Heart right ventricle (tissue), 16 donors: ENCODE data around the gene SMARCD1. TPM values are rescaled to one million over a fixed set of nuclear protein-coding genes. Genes with fewer than 3 reads are reported as not detected.
"Not testable (repeated sequence)": the region's sequence is repeated elsewhere in the genome, so short reads cannot be mapped to it uniquely, and the experiment has no call there.

Source experiments
- ATAC-seq, 8 donors: fragments of 200-7000 bp; cut with Tn5 transposase; one replicate each; pipeline ENCODE4 v1.9.1; 2020; ENCODE audit warnings: mild to moderate bottlenecking in 8 of 8, moderate library complexity in 8 of 8, moderate number of reproducible peaks in 1 of 8
- DNase-seq, 2 donors: peaks; one replicate each; pipeline ENCODE4 v3.0.0-alpha.2; 2020
- H3K27ac ChIP-seq, 10 donors: fragments of 200-600 bp; sonication (generic) in 2 of 10; one replicate each; pipeline versions ENCODE4 v1.5.0 to v1.8.0; 2020 to 2022; ENCODE audit warnings: mild to moderate bottlenecking in 3 of 10
- H3K27me3 ChIP-seq, 7 donors: fragments of 200-600 bp; one replicate each; pipeline ENCODE4 v1.8.0; 2021 to 2022; ENCODE audit warnings: mild to moderate bottlenecking in 2 of 7
- H3K36me3 ChIP-seq, 9 donors: fragments of 200-600 bp; sonication (generic) in 1 of 9; one replicate each; pipeline versions ENCODE4 v1.5.0 to v1.8.0; 2020 to 2022; ENCODE audit warnings: mild to moderate bottlenecking in 2 of 9
- H3K4me1 ChIP-seq, 9 donors: fragments of 200-600 bp; sonication (generic) in 1 of 9; one replicate each; pipeline versions ENCODE4 v1.5.0 to v1.8.0; 2020 to 2022; ENCODE audit warnings: mild to moderate bottlenecking in 4 of 9
- H3K4me3 ChIP-seq, 10 donors: fragments of 200-600 bp; sonication (generic) in 2 of 10; one replicate each; pipeline versions ENCODE4 v1.5.0 to v1.8.0; 2020 to 2022; ENCODE audit warnings: mild to moderate bottlenecking in 7 of 10, moderate library complexity in 2 of 10
- H3K9me3 ChIP-seq, 11 donors: fragments of 200-600 bp in 10 of 11; sonication (generic) in 2 of 11; one replicate each; pipeline versions ENCODE4 v1.5.0 to v1.8.0; 2013 to 2022; ENCODE audit warnings: mild to moderate bottlenecking in 2 of 11, control low read depth in 1 of 11, moderate library complexity in 1 of 11
- WGBS, 2 donors: extraction: QIAGEN DNeasy Blood & Tissue Kit; methylation state at CpG; one replicate each; pipeline ENCODE4 v1.1.7; 2013; ENCODE audit warnings: inconsistent platforms in 1 of 2; 5-methylcytosine and 5-hydroxymethylcytosine counted together
- intact Hi-C, 10 donors: fragments of 100-400 bp; cut with DNase I; formaldehyde crosslinking; loops; one replicate each; pipeline versions ENCODE4 v1.11.1 to v1.14.2; 2022
- polyA plus RNA-seq, 2 donors: library from polyadenylated mRNA; stranded (reverse); fragments of 200-250 nt; gene quantifications; one replicate each; pipeline ENCODE4 v1.2.3, GENCODE V29; 2013
- total RNA-seq, 10 donors: library from RNA; stranded (reverse); fragmentation: NEBNext Ultra II Directional in 3 of 10; extraction: Animal tissue kit (Norgen Biotek cat#: 25700) in 3 of 10; gene quantifications; one replicate each; pipeline versions ENCODE4 v1.2.1 to v1.2.4, GENCODE V29; 2021 to 2023
- TF ChIP-seq, protein P1 (sequence below), 9 donors: fragments of 200-600 bp; sonication (generic) in 2 of 9; IDR thresholded peaks; one replicate each; pipeline versions ENCODE4 v1.5.0 to v1.8.0; 2021 to 2022; ENCODE audit warnings: antibody characterized with exemption in 9 of 9, mild to moderate bottlenecking in 5 of 9, moderate library complexity in 1 of 9
- donor health status: Arrhythmogenic right ventricular cardiomyopathy.
- donor health status: ischemic (EF 13 %, LVEDD 7.1; RV severe dilation, severe dysfunction).
- donor health status: healthy with polysubstance abuse.
- donor health status: DM: no; HTN: yes; CAD: no.
- donor health status: DM: no; HTN: no; CAD: no.
- donor health status: ischemic (EF 25% LVEDD 6.9; RV normal size, moderate dysfunction).
- donor health status: ischemic (EF 25% LVEDD 5.7; RV mildly dilated, moderate dysfunction).
- donor health status: healthy.
- donor health status: DM: yes; HTN: yes; CAD: no.
- donor health status: Ischemic cardiomyopathy.
- donor health status: ischemic (EF 35%, LVEDD 5.7; RV mildly dilated, moderate dysfunction).
- donor health status: nonischemic (EF 11% LVEDD 7.7; RV severe dilation, severe dysfunction).
- donor health status: DM: yes; HTN: yes; CAD: no.
- donor health status: PGD.
- donor health status: ischemic (EF 29% LVEDD 5.4; RV normal size, mild dysfunction).
- donor health status: nonischemic (EF 23%, LVEDD 6.1; RV moderate dilation, normal function).

Gene SMARCD1
- total and polyA plus RNA-seq, 12 donors: 12.0 to 24.0 (median 16.0) TPM

DNA sequence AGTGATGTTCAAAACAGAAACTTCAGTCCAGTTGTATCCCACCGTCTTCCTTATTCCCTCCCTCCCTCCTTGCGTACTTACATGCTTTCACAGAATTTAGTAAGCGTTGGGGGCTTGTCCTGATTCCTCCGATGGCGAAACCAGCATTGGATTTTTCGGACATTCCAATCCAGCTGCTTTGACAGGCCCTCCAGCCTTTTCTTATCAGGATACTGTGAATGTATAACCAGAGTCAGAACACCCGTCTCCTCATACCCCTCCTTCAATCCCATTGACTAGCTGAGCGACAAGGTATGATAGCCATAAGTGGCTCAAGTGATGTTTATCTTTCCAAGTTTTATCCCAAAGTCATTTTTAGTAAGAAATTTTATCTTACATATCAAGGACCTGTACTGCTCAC lies 57.9 kb downstream of the SMARCD1 start:
- no peak overlapping the region for H3K4me3 ChIP-seq
- no peaks in the 10 kb centered on the region for H3K27me3 ChIP-seq
- intact Hi-C loops: no loop called here
- H3K36me3 ChIP-seq: peaks cover 0 to 66% (median 7%) of the 10 kb centered on the region in 9 donors
- no peak for DNase-seq
- ATAC-seq: no peak
- peaks cover 0 to 23% (median 5%) of the 10 kb centered on the region in 9 donors for H3K4me1 ChIP-seq
- H3K9me3 ChIP-seq: no peaks in the 10 kb centered on the region
- 78 to 80% methylated on average over 8 of the region's 8 CpGs for WGBS, 2 donors
- H3K27ac ChIP-seq: no peak overlapping the region
- TF ChIP-seq, protein P1, sequence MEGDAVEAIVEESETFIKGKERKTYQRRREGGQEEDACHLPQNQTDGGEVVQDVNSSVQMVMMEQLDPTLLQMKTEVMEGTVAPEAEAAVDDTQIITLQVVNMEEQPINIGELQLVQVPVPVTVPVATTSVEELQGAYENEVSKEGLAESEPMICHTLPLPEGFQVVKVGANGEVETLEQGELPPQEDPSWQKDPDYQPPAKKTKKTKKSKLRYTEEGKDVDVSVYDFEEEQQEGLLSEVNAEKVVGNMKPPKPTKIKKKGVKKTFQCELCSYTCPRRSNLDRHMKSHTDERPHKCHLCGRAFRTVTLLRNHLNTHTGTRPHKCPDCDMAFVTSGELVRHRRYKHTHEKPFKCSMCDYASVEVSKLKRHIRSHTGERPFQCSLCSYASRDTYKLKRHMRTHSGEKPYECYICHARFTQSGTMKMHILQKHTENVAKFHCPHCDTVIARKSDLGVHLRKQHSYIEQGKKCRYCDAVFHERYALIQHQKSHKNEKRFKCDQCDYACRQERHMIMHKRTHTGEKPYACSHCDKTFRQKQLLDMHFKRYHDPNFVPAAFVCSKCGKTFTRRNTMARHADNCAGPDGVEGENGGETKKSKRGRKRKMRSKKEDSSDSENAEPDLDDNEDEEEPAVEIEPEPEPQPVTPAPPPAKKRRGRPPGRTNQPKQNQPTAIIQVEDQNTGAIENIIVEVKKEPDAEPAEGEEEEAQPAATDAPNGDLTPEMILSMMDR (IDR thresholded peaks at IDR 0.05): no peak

DNA sequence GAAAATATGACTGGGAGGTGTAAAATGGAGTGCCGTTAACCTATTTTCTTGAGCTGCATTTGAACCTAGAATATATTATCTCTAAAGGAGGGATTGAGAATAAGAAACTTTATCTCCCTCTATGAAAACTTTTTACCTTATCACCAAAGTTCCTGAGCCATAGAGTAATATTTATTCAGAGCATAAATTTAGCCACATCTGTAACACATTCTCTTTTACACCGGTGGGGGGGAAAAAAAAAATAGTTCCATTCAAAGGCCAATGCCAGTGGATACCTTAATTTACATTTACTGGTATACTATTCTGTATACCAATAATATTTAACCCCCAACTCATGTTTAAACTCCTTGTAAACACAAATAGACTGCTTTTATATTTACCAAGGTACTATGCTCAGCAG lies 60.3 kb downstream of the SMARCD1 start:
- WGBS, 2 donors: 37 to 40% methylated on average over 2 of the region's 2 CpGs
- peak overlapping the region in 3 of 10 donors; percentile 22 to 59 (median 30) for H3K27ac ChIP-seq
- intact Hi-C loops: no loop called here
- H3K4me3 ChIP-seq: no peak overlapping the region
- H3K36me3 ChIP-seq: peaks cover 0 to 42% (median 7%) of the 10 kb centered on the region in 9 donors
- ATAC-seq: peak in 2 of 8 donors; percentile 61 to 71
- no peaks in the 10 kb centered on the region for H3K9me3 ChIP-seq
- no peaks in the 10 kb centered on the region for H3K27me3 ChIP-seq
- TF ChIP-seq, protein P1 (IDR thresholded peaks at IDR 0.05): no peak
- no peak for DNase-seq
- peaks cover 3 to 30% (median 9%) of the 10 kb centered on the region in 9 donors for H3K4me1 ChIP-seq

DNA sequence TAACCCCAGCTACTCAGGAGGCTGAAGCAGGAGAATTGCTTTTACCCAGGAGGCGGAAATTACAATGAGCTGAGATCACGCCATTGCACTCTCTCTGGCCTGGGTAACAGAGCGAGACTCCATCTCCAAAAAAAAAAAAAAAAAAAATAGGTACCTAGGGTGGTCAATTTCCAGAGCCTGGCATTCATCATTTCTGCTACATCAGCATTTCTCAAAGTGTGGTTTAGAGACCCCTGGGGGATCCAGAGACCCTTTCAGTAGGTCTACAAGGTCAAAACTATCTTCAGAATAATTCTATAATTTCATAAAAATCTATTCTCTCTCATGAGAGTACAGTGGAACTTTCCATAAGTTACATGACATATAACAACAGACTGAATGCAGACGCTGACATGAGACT lies 62.1 kb downstream of the SMARCD1 start:
- Histone ChIP-seq H3K4me3 (no peak overlapping the region), H3K27ac (no peak overlapping the region), H3K9me3 (no peaks in the 10 kb centered on the region), H3K36me3 (peaks cover 0 to 24% (median 0%) of the 10 kb centered on the region in 9 donors), H3K4me1 (peaks cover 3 to 40% (median 14%) of the 10 kb centered on the region in 9 donors), H3K27me3 (no peaks in the 10 kb centered on the region)
- no peak for ATAC-seq
- TF ChIP-seq, protein P1 (IDR thresholded peaks at IDR 0.05): no peak
- intact Hi-C loops: no loop called here
- 95 to 98% methylated on average over 4 of the region's 4 CpGs for WGBS, 2 donors
- DNase-seq: no peak

DNA sequence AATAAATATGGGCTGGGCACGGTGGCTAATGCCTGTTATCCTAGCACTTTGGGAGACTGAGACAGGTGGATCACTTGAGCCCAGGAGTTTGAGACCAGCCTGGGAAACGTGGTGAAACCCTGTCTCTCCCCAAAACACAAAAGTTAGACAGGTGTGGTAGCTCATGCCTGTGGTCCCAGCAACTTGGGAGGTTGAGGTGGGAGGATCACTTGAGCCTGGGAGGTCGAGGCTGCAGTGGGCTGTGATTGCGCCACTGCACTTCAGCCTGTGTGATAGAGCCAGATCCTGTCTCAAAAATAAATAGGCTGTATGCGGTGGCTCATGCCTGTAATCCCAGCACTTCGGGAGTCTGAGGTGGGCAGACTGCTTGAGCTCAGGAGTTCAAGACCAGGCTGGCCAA lies 62.9 kb downstream of the SMARCD1 start:
- H3K27ac ChIP-seq, ATAC-seq, H3K9me3 ChIP-seq, DNase-seq, H3K27me3 ChIP-seq, H3K4me3 ChIP-seq, intact Hi-C loops: not testable (repeated sequence)
- H3K4me1 ChIP-seq: peaks cover 3 to 34% (median 14%) of the 10 kb centered on the region in 9 donors
- H3K36me3 ChIP-seq: peaks cover 0 to 16% (median 0%) of the 10 kb centered on the region in 9 donors
- whole genome bisulfite sequencing, 2 donors: 89 to 90% methylated on average over 6 of the region's 6 CpGs

DNA sequence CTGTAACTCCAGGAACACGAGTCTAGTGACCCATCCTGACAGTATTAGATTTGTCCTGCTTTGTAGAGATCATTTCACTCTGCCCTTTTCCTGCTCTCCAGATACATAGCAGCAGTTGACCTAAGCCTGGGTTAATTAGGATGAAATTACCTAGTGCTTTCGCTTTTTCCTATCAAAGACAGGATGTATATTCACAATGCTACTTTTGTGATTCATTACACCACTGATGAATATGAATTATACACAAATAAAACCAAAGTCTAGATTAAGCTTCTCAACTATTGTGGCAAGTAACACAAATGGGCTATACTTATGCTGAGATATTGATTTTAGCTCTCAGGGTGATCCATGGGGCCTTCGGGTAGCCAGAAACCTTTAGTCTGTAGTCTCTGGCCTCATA lies 64.2 kb downstream of the SMARCD1 start:
- Histone ChIP-seq H3K4me1 (peaks cover 3 to 32% (median 14%) of the 10 kb centered on the region in 9 donors), H3K27ac (no peak overlapping the region), H3K36me3 (peaks cover 0 to 16% (median 0%) of the 10 kb centered on the region in 9 donors), H3K27me3 (no peaks in the 10 kb centered on the region), H3K4me3 (no peak overlapping the region), H3K9me3 (no peaks in the 10 kb centered on the region)
- WGBS, 2 donors: 65 to 68% methylated on average over 3 of the region's 3 CpGs
- intact Hi-C loops: no loop called here
- ATAC-seq (no peak), DNase-seq (no peak)
- TF ChIP-seq, protein P1 (IDR thresholded peaks at IDR 0.05): no peak

Other genes starting within 250 kb of the SMARCD1 start
- 1 to 10 TPM; 1.1 to 3.9 (median 2.4) TPM for gene BCDIN3D, start 242.2 kb upstream of the SMARCD1 start, total RNA-seq
- gene BCDIN3D, start 242.2 kb upstream of the SMARCD1 start, polyA plus RNA-seq: 1 to 10 TPM; 2.0 TPM
- gene FAIM2, start 181.4 kb upstream of the SMARCD1 start, total RNA-seq: 10 to 100 TPM in 1 of 10 donors, 1 to 10 TPM in 9; 1.2 to 11.3 (median 3.2) TPM
- gene FAIM2, start 181.4 kb upstream of the SMARCD1 start, polyA plus RNA-seq: 10 to 100 TPM in 1 of 2 donors, 1 to 10 TPM in 1; 7.8 to 15.0 TPM
- gene AQP2, start 134.6 kb upstream of the SMARCD1 start, total RNA-seq: not detected
- gene AQP2, start 134.6 kb upstream of the SMARCD1 start, polyA plus RNA-seq: under 1 TPM in 1 of 2 donors, not detected in 1; 0.04 TPM
- 1 to 10 TPM in 1 of 10 donors, under 1 TPM in 5, not detected in 4; 0.16 to 1.0 (median 0.48) TPM for gene AQP5, start 123.5 kb upstream of the SMARCD1 start, total RNA-seq
- 1 to 10 TPM; 1.1 to 2.6 TPM for gene AQP5, start 123.5 kb upstream of the SMARCD1 start, polyA plus RNA-seq
- gene AQP6, start 112.4 kb upstream of the SMARCD1 start, total RNA-seq: not detected
- under 1 TPM; 0.06 to 0.15 TPM for gene AQP6, start 112.4 kb upstream of the SMARCD1 start, polyA plus RNA-seq
- 10 to 100 TPM in 1 of 10 donors, 1 to 10 TPM in 9; 1.8 to 17.8 (median 4.0) TPM for gene RACGAP1, start 59.8 kb upstream of the SMARCD1 start, total RNA-seq
- gene RACGAP1, start 59.8 kb upstream of the SMARCD1 start, polyA plus RNA-seq: 1 to 10 TPM; 1.0 to 2.6 TPM
- 1 to 10 TPM in 4 of 10 donors, under 1 TPM in 6; 0.17 to 1.6 (median 0.82) TPM for gene ASIC1, start 27.7 kb upstream of the SMARCD1 start, total RNA-seq
- gene ASIC1, start 27.7 kb upstream of the SMARCD1 start, polyA plus RNA-seq: under 1 TPM; 0.59 to 0.74 TPM
- gene GPD1, start 18.7 kb downstream of the SMARCD1 start, total RNA-seq: 10 to 100 TPM in 7 of 10 donors, 1 to 10 TPM in 3; 5.2 to 67.7 (median 15.5) TPM
- gene GPD1, start 18.7 kb downstream of the SMARCD1 start, polyA plus RNA-seq: 10 to 100 TPM; 13.2 to 15.8 TPM
- gene COX14, start 26.9 kb downstream of the SMARCD1 start, total RNA-seq: 100 to 1,000 TPM; 144 to 239 (median 170) TPM
- gene COX14, start 26.9 kb downstream of the SMARCD1 start, polyA plus RNA-seq: 100 to 1,000 TPM in 1 of 2 donors, 10 to 100 TPM in 1; 93.8 to 167 TPM
- gene CERS5, start 82.0 kb downstream of the SMARCD1 start, total RNA-seq: 10 to 100 TPM in 8 of 10 donors, 1 to 10 TPM in 2; 8.3 to 15.6 (median 11.4) TPM
- gene CERS5, start 82.0 kb downstream of the SMARCD1 start, polyA plus RNA-seq: 10 to 100 TPM; 19.2 to 51.7 TPM
- gene LIMA1, start 198.2 kb downstream of the SMARCD1 start, total RNA-seq: 10 to 100 TPM; 13.8 to 26.0 (median 16.2) TPM
- gene LIMA1, start 198.2 kb downstream of the SMARCD1 start, polyA plus RNA-seq: 10 to 100 TPM; 10.6 to 34.4 TPM